Gastrocnemius medialis (tissue), 4 donors: ENCODE measurements around the gene ERCC2. TPM values are rescaled to one million over a fixed set of nuclear protein-coding genes. Genes with fewer than 3 reads are reported as not detected.

Experiments
- ATAC-seq, 2 donors: fragments of 150-250 bp; one replicate each; pipeline ENCODE4 v1.9.1; 2016
- DNase-seq, 2 donors: peaks; one replicate each; pipeline ENCODE4 v3.0.0-alpha.2; 2019
- H3K27ac ChIP-seq, 4 donors: fragments of 200-600 bp; sonication (generic); 1 replicate in 1 of 4; 2 replicates in 3 of 4; pipeline ENCODE4 v1.5.1; 2016 to 2018; ENCODE audit warnings: mild to moderate bottlenecking in 2 of 4, moderate library complexity in 1 of 4
- H3K27me3 ChIP-seq, 3 donors: fragments of 200-600 bp; sonication (generic) in 2 of 3; 1 replicate in 1 of 3; 2 replicates in 2 of 3; pipeline versions ENCODE4 v1.5.1 to v1.6.0; 2016 to 2019; ENCODE audit warnings: mild to moderate bottlenecking in 1 of 3, moderate library complexity in 1 of 3
- H3K36me3 ChIP-seq, 2 donors: fragments of 200-600 bp; sonication (generic) in 1 of 2; one replicate each; pipeline ENCODE4 v1.5.1; 2017 to 2018
- H3K4me1 ChIP-seq, 2 donors: fragments of 200-600 bp; sonication (generic) in 1 of 2; one replicate each; pipeline ENCODE4 v1.5.1; 2016 to 2017; ENCODE audit warnings: mild to moderate bottlenecking in 2 of 2
- H3K4me3 ChIP-seq, 4 donors: fragments of 200-600 bp; sonication (generic) in 3 of 4; 1 replicate in 1 of 4; 2 replicates in 3 of 4; pipeline ENCODE4 v1.5.1; 2016 to 2019; ENCODE audit warnings: mild to moderate bottlenecking in 2 of 4
- H3K9me3 ChIP-seq, 3 donors: fragments of 200-600 bp; sonication (generic) in 2 of 3; 1 replicate in 1 of 3; 2 replicates in 2 of 3; pipeline ENCODE4 v1.5.1; 2016 to 2019
- POLR2A ChIP-seq, 2 donors: fragments of 450-650 bp; IDR thresholded peaks; one replicate each; pipeline ENCODE4 v1.6.1; 2017; ENCODE audit warnings: antibody characterized with exemption in 2 of 2, mild to moderate bottlenecking in 2 of 2, moderate library complexity in 2 of 2
- in situ Hi-C, 4 donors: fragments of 200-750 bp; cut with MboI; loops; one replicate each; pipeline versions ENCODE4 v1.15.0 to v1.8.0; 2017; ENCODE audit warnings: low sequenced_read_pairs in 4 of 4
- intact Hi-C: fragments of 100-400 bp; cut with DNase I; formaldehyde crosslinking; loops from one replicate; pipeline ENCODE4 v1.15.1; 2023; ENCODE audit warnings: low total_unique reads
- total RNA-seq, 4 donors: library from RNA; depleted of rRNA; stranded (reverse); fragments of >200 nt; gene quantifications; one replicate each; pipeline versions ENCODE4 v1.1.0 to v1.2.3, GENCODE V29; 2016
- TF ChIP-seq, protein P1 (sequence below), 5 experiments: fragments of 450-650 bp in 3 of 5; fragments of 200-600 bp in 2 of 5; sonication (generic) in 2 of 5; IDR thresholded peaks in 4 of 5; conservative IDR thresholded peaks in 1 of 5; 1 replicate in 4 of 5; 2 replicates in 1 of 5; pipeline ENCODE4 v1.5.1; 2016 to 2019; ENCODE audit warnings: antibody characterized with exemption in 5 of 5, mild to moderate bottlenecking in 3 of 5, moderate library complexity in 3 of 5

The ERCC2 gene
- total RNA-seq, 4 donors from 2014 or later: 4.8 to 8.9 (median 7.2) TPM

DNA sequence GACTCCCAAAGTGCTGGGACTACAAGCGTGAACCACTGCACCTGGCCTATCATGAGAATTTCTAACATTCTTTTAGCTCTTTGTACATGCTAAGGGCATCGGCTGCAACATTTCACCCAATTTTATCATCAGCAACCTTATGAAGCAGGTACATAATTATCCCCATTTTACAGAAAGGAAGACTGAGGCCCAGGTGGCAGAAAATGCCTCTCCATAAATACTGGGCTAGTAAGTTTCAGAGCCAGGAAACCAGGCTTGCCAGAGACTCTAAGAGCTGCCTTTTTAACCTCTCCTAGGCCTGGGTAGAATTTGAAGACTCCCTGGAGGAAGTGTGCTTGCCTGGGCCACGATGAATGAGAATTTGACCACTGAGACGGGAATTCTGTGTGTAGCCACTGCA is 2.2 kb downstream of the ERCC2 start:
- Histone ChIP-seq H3K4me3 (no peak overlapping the region), H3K9me3 (no peaks in the 10 kb centered on the region), H3K36me3 (peaks cover 0 to 10% of the 10 kb centered on the region in 2 donors), H3K4me1 (peaks cover 0 to 15% of the 10 kb centered on the region in 2 donors), H3K27me3 (no peaks in the 10 kb centered on the region), H3K27ac (no peak overlapping the region)
- DNase-seq (no peak), ATAC-seq (no peak)
- in situ Hi-C loops: no loop called here
- TF ChIP-seq, protein P1, sequence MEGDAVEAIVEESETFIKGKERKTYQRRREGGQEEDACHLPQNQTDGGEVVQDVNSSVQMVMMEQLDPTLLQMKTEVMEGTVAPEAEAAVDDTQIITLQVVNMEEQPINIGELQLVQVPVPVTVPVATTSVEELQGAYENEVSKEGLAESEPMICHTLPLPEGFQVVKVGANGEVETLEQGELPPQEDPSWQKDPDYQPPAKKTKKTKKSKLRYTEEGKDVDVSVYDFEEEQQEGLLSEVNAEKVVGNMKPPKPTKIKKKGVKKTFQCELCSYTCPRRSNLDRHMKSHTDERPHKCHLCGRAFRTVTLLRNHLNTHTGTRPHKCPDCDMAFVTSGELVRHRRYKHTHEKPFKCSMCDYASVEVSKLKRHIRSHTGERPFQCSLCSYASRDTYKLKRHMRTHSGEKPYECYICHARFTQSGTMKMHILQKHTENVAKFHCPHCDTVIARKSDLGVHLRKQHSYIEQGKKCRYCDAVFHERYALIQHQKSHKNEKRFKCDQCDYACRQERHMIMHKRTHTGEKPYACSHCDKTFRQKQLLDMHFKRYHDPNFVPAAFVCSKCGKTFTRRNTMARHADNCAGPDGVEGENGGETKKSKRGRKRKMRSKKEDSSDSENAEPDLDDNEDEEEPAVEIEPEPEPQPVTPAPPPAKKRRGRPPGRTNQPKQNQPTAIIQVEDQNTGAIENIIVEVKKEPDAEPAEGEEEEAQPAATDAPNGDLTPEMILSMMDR (IDR thresholded peaks at IDR 0.05 in 4 of 5, conservative IDR thresholded peaks at IDR 0.05 in 1 of 5): no peak
- no peak for TF ChIP-seq POLR2A (IDR thresholded peaks at IDR 0.05)
- intact Hi-C loops: no loop called here

DNA sequence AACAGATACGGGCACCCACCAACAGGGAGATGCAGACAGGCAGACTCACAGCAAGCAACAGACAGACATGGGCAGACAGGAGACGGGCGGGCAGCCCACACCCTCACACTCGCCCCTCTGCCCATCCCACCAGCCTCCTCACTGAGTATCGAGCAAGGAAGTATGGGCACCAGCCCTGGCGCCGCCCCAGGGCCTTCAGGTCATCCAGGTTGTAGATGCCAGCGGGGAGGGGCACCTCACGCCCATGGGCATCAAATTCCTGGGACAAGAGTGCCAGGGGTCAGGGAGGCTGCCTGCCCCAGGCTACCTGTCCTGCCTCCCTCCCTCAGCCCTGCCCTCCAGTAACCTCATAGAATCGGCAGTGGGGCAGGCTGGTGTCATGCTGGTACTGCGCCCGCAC is 5.7 kb downstream of the ERCC2 start:
- intact Hi-C loops (no loop called here), in situ Hi-C loops (no loop called here)
- no peak for TF ChIP-seq POLR2A (IDR thresholded peaks at IDR 0.05)
- TF ChIP-seq, protein P1 (IDR thresholded peaks at IDR 0.05 in 4 of 5, conservative IDR thresholded peaks at IDR 0.05 in 1 of 5): no peak
- Histone ChIP-seq H3K36me3 (peaks cover 0 to 15% of the 10 kb centered on the region in 2 donors), H3K4me1 (peaks cover 0 to 5% of the 10 kb centered on the region in 2 donors), H3K27ac (no peak overlapping the region), H3K27me3 (no peaks in the 10 kb centered on the region), H3K4me3 (no peak overlapping the region), H3K9me3 (no peaks in the 10 kb centered on the region)
- DNase-seq (no peak), ATAC-seq (no peak)

DNA sequence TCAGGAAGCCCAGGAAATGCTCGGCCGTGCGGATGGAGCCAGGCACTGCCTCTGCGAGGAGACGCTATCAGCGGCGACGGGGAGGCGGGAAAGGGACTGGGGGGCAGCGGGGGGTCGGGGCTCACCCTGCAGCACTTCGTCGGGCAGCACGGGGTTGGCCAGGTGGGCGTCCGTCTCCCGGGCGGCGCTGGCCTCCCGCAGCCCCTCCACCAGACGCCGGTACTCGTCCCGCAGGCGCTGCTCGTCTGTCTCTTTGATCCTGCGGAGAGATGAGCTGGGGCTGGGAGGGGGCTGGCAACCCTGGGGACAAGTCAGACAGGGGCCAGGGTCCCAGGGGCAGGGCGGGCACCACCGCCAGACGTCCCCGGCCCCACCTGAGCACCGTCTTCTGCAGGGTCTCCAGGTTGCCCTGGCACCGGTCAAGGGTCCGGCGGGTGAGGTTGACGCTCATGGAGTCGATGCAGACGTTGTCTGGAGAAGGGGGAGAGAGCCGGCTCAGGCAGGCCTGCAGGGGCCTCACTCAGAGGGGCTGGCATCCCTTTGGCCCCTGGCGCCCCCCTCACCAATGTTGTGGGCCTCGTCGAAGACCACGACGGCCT is 6.4 kb downstream of the ERCC2 start:
- Histone ChIP-seq H3K9me3 (no peaks in the 10 kb centered on the region), H3K27me3 (no peaks in the 10 kb centered on the region), H3K4me3 (no peak overlapping the region), H3K4me1 (no peaks in the 10 kb centered on the region), H3K27ac (no peak overlapping the region), H3K36me3 (peaks cover 0 to 15% of the 10 kb centered on the region in 2 donors)
- DNase-seq: no peak
- ATAC-seq: no peak
- TF ChIP-seq POLR2A (IDR thresholded peaks at IDR 0.05): no peak
- TF ChIP-seq, protein P1 (IDR thresholded peaks at IDR 0.05 in 4 of 5, conservative IDR thresholded peaks at IDR 0.05 in 1 of 5): no peak
- intact Hi-C loops: no loop called here
- in situ Hi-C loops: no loop called here

DNA sequence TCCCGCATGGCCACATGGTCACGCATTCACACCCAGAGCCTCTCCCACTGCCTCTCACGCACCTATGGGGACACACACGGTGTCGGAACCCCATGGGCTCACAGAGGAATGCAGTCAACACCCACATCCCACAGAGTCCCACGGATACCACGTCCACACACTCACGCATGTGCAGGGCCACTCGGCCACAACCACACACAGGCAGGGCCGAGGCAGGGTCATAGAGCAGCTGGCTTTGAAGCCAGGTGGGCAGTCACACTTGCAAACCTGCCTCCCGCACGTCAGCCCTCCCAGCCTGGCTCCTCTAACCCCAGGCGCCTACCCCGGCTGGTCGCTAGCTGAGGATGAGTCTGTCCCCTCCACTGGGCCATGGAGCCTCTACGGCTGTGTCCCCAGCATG is 8.1 kb downstream of the ERCC2 start:
- intact Hi-C loops (no loop called here), in situ Hi-C loops (no loop called here)
- Histone ChIP-seq H3K36me3 (peaks cover 0 to 15% of the 10 kb centered on the region in 2 donors), H3K9me3 (no peaks in the 10 kb centered on the region), H3K4me1 (no peaks in the 10 kb centered on the region), H3K27me3 (no peaks in the 10 kb centered on the region), H3K27ac (no peak overlapping the region), H3K4me3 (no peak overlapping the region)
- no peak for ATAC-seq
- TF ChIP-seq POLR2A (IDR thresholded peaks at IDR 0.05): no peak
- TF ChIP-seq, protein P1 (IDR thresholded peaks at IDR 0.05 in 4 of 5, conservative IDR thresholded peaks at IDR 0.05 in 1 of 5): no peak
- no peak for DNase-seq

DNA sequence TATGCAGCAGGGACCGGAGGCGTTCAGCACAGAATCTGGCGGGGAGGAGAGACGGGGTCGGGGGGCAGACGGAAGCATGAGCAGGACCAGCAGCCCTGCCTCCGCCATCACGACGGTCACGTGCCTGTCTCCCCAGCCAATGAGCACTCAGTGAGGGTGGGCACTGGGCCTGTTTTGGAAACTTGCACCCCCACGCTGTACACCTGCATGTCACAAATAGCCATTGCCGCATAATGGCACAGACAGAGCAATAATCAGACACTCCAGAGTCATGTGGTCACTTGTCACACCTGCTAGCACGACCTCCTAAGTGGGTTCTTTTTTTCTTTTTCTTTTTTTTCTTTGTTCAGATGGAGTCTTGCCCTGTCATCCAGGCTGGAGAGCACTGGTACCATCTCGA is 8.8 kb downstream of the ERCC2 start:
- Histone ChIP-seq H3K9me3 (no peaks in the 10 kb centered on the region), H3K27ac (no peak overlapping the region), H3K4me3 (no peak overlapping the region), H3K27me3 (no peaks in the 10 kb centered on the region), H3K36me3 (peaks cover 0 to 15% of the 10 kb centered on the region in 2 donors), H3K4me1 (no peaks in the 10 kb centered on the region)
- in situ Hi-C loops (no loop called here), intact Hi-C loops (no loop called here)
- ATAC-seq: no peak
- no peak for TF ChIP-seq POLR2A (IDR thresholded peaks at IDR 0.05)
- TF ChIP-seq, protein P1 (IDR thresholded peaks at IDR 0.05 in 4 of 5, conservative IDR thresholded peaks at IDR 0.05 in 1 of 5): no peak
- DNase-seq: no peak
